ENCODE measurements around the gene SLC6A13. TPM values are rescaled to one million over a fixed set of nuclear protein-coding genes. Genes with fewer than 3 reads are reported as not detected.

Gene SLC6A13
- total and polyA plus RNA-seq, 9 donors, result 0.13 to 6.1 (median 0.75) TPM; not detected in 3

DNA sequence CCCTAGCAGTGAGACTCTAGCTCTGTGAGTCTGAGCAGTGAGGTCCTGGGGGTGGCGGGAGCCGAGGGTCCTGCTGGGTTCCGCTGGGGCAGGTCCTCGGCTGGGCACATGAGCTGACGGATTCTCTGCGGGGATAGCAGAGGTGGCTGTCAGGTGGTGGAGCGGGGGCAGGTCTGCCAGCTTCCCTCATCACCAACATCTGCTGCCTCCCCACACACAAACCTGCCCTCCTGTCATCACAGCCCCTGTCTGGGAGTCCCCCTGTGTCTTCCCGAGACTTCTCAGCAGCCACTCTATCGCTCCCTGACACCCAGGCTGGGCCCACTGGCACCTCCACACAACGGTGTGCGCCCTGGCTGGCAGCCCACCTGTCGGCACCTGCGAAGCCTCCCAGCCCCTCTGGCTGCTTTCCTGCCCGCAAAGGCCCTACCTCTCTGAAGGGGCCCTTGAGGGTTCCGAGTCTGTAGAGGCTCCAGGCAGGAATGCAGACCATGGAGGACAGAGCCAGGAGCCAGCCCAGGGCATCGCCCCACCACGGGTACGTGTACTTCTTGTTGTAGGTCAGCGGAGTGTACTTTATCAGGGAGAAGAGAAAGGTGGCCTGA, 41.6 kb downstream of the SLC6A13 start:
- WGBS, 3 donors, result 81 to 84% (median 83%) methylated on average over 14 to 19 of the region's 19 CpGs
- Histone ChIP-seq H3K36me3 (no peaks in the 10 kb centered on the region), H3K4me1 (ENCODE audit: insufficient read depth) (no peaks in the 10 kb centered on the region), H3K9me3 (no peaks in the 10 kb centered on the region), H3K27me3 (no peaks in the 10 kb centered on the region), H3K4me3 (no peak overlapping the region), H3K27ac (no peak overlapping the region)
- no peak for DNase-seq
- intact Hi-C loops (cut with DNase I), result no loop called here
- TF ChIP-seq EP300 (IDR thresholded peaks at IDR 0.05) (no peak), POLR2A (IDR thresholded peaks at IDR 0.05) (no peak)
- TF ChIP-seq, protein P1, sequence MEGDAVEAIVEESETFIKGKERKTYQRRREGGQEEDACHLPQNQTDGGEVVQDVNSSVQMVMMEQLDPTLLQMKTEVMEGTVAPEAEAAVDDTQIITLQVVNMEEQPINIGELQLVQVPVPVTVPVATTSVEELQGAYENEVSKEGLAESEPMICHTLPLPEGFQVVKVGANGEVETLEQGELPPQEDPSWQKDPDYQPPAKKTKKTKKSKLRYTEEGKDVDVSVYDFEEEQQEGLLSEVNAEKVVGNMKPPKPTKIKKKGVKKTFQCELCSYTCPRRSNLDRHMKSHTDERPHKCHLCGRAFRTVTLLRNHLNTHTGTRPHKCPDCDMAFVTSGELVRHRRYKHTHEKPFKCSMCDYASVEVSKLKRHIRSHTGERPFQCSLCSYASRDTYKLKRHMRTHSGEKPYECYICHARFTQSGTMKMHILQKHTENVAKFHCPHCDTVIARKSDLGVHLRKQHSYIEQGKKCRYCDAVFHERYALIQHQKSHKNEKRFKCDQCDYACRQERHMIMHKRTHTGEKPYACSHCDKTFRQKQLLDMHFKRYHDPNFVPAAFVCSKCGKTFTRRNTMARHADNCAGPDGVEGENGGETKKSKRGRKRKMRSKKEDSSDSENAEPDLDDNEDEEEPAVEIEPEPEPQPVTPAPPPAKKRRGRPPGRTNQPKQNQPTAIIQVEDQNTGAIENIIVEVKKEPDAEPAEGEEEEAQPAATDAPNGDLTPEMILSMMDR (IDR thresholded peaks at IDR 0.05), result no peak

DNA sequence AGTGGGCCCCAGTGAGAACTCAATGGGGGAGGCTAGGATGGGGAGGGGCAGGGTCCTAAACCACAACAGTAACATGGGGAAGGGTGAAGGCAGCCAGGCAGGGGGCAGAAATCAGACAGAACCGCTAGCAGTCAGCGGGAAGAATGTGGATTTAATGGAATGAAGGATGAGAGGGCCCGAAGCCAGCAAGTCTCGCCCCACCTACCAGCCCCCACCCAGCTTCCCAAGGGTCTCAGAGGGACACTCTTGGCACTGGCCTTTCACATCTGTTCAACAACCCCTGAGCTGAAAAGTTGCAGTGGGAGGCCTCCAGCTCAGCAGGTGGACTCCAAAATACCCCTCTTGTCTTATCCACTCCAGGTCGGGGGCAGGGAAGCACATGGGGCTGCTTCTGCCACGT, 42.1 kb downstream of the SLC6A13 start:
- Histone ChIP-seq H3K27me3 (no peaks in the 10 kb centered on the region), H3K36me3 (no peaks in the 10 kb centered on the region), H3K9me3 (no peaks in the 10 kb centered on the region), H3K4me1 (ENCODE audit: insufficient read depth) (no peaks in the 10 kb centered on the region), H3K4me3 (no peak overlapping the region), H3K27ac (no peak overlapping the region)
- WGBS, 3 donors, result 47 to 61% (median 50%) methylated on average over 6 of the region's 6 CpGs
- TF ChIP-seq, protein P1 (IDR thresholded peaks at IDR 0.05), result no peak
- no peak for TF ChIP-seq EP300 (IDR thresholded peaks at IDR 0.05)
- TF ChIP-seq POLR2A (IDR thresholded peaks at IDR 0.05), result no peak
- DNase-seq, result no peak
- intact Hi-C loops (cut with DNase I), result no loop called here

DNA sequence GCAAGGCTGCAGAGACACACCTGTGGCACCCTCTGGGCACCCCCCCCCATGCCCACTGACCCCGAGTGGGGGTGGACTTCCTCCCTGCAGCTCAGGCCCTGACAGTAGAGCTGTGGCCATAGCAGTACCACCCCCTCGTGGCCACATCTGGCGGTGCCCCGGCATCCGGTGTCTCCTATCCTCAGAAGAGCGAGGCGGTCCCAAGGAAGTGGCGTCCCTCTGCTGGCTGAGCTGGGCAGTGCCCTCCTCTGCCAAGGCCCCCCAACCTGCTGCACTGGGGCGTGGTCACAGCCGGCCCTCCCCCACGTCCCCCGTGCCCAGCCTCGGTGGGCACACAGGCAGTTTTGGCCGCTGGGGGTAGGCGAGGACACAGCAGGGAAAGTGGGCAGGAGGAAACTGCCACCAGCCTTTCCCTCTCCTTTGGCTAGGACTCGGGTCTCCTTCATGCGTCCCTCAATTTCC, 42.7 kb downstream of the SLC6A13 start:
- WGBS, 3 donors, result 41 to 53% (median 43%) methylated on average over 15 to 17 of the region's 17 CpGs
- Histone ChIP-seq H3K4me1 (ENCODE audit: insufficient read depth) (no peaks in the 10 kb centered on the region), H3K27ac (no peak overlapping the region), H3K27me3 (no peaks in the 10 kb centered on the region), H3K36me3 (no peaks in the 10 kb centered on the region), H3K4me3 (no peak overlapping the region), H3K9me3 (no peaks in the 10 kb centered on the region)
- intact Hi-C loops (cut with DNase I), result no loop called here
- DNase-seq, result peak in 2 of 5 donors; percentile 31 to 62
- TF ChIP-seq, protein P1 (IDR thresholded peaks at IDR 0.05), result no peak
- TF ChIP-seq POLR2A (IDR thresholded peaks at IDR 0.05) (no peak), EP300 (IDR thresholded peaks at IDR 0.05) (no peak)

DNA sequence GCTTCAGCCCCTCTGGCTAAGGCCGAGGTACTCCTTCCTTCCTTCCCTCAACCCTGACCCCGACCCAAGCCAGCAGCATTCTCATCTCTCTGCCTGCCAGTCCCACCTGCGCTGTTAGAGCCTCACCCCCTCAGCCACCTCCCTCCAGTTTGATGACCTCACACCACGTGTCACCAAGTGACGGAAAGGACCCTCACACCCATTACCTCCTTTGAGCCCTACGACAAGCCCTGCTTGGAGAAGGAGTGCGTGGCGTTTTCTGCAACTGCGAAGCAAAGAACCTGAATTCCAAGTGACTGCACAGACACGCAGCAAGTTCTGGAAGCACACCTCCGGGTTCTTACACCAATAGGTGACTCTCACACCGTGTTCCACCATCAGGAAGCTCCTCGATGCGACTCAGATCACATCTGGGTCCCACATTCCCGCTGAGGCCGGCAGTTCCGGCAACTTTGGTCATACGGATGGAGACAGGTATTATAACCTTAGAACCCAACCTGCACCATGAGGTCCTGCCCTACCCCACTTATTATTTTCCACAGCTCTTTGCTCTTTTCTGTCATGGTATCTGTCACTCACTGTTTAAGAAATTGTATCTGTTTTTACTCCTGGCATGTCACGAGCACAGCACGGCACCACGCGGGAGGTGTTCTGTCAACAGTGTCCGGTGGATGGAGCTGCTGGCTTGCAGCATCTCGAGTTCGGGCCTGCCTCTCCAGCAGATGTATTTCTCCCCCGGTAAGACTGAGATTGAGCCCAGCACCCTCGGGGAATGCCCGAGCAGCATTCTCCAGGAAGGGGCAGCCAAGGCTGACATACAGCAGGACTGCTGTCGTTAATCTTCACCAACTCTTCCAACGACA, 43.7 kb downstream of the SLC6A13 start:
- intact Hi-C loops (cut with DNase I), result no loop called here
- Histone ChIP-seq H3K36me3 (no peaks in the 10 kb centered on the region), H3K27ac (no peak overlapping the region), H3K27me3 (no peaks in the 10 kb centered on the region), H3K4me1 (ENCODE audit: insufficient read depth) (no peaks in the 10 kb centered on the region), H3K9me3 (no peaks in the 10 kb centered on the region), H3K4me3 (no peak overlapping the region)
- TF ChIP-seq POLR2A (IDR thresholded peaks at IDR 0.05), result no peak
- TF ChIP-seq, protein P1 (IDR thresholded peaks at IDR 0.05), result no peak
- no peak for TF ChIP-seq EP300 (IDR thresholded peaks at IDR 0.05)
- WGBS, 3 donors, result 71 to 77% (median 77%) methylated on average over 30 of the region's 30 CpGs
- no peak for DNase-seq
